ENCODE measurements around the gene ZC3H4. TPM values are rescaled to one million over a fixed set of nuclear protein-coding genes. Genes with fewer than 3 reads are reported as not detected.
A peak's percentile ranks its signal among the peaks of the same experiment; 100 is the strongest.

Gene ZC3H4
- total RNA-seq, 1 donor from 2014 or later = 94.7 TPM

DNA sequence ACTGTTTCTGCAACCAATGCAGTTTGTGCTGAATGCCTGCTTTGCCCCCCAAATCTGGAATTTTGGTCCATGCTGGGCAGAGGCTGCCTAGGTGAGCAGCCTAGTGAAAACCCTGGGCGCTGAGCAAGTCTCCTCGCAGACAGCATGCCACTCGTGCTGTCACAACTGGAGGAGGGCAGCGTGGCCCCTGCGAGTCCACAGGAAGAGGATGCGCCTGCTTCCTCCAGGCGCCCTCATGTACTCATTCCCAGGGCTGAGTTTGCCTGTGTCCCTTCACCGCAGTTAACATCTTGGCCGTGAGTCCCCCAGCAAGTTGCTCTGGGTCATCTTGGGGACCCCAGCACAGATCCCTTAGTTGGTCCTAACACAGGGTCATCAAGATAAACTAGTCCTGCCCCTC is 39.0 kb downstream of the ZC3H4 start:
- TF ChIP-seq, protein P1, sequence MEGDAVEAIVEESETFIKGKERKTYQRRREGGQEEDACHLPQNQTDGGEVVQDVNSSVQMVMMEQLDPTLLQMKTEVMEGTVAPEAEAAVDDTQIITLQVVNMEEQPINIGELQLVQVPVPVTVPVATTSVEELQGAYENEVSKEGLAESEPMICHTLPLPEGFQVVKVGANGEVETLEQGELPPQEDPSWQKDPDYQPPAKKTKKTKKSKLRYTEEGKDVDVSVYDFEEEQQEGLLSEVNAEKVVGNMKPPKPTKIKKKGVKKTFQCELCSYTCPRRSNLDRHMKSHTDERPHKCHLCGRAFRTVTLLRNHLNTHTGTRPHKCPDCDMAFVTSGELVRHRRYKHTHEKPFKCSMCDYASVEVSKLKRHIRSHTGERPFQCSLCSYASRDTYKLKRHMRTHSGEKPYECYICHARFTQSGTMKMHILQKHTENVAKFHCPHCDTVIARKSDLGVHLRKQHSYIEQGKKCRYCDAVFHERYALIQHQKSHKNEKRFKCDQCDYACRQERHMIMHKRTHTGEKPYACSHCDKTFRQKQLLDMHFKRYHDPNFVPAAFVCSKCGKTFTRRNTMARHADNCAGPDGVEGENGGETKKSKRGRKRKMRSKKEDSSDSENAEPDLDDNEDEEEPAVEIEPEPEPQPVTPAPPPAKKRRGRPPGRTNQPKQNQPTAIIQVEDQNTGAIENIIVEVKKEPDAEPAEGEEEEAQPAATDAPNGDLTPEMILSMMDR (IDR thresholded peaks at IDR 0.05; ENCODE audit: unreplicated experiment) = no peak
- no peaks in the 10 kb centered on the region for H3K9me3 Mint-ChIP-seq (ENCODE audit: low read depth)
- DNase-seq (ENCODE audit: low spot score, unreplicated experiment) = no peak
- H3K4me1 Mint-ChIP-seq (ENCODE audit: low read depth) = no peaks in the 10 kb centered on the region
- H3K4me3 Mint-ChIP-seq (ENCODE audit: low read depth) = no peak overlapping the region
- no peak overlapping the region for H3K27ac Mint-ChIP-seq
- peaks cover 21% of the 10 kb centered on the region for H3K36me3 Mint-ChIP-seq (ENCODE audit: insufficient read depth)
- H3K27me3 Mint-ChIP-seq = no peaks in the 10 kb centered on the region

DNA sequence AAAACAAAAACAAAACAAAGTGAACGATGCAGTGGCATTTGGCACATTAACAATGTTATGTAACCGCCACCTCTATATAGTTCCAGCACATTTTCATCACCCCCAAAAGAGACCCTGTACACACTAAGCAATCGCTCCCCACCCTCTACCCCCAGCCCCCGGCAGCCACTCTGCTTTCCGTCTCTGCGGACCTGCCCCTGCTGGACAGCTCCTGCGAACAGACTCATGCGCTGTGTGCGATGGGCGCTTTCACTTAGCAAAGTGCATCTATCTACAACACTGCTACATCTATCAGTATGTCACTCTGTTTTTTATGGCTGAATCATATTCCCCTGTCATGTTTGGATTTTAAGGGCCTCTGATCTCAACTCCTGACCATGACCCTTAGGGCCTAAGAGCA is 40.0 kb downstream of the ZC3H4 start:
- Mint-ChIP-seq H3K4me1 (ENCODE audit: low read depth) (no peaks in the 10 kb centered on the region), H3K4me3 (ENCODE audit: low read depth) (no peak overlapping the region), H3K27me3 (no peaks in the 10 kb centered on the region), H3K36me3 (ENCODE audit: insufficient read depth) (peaks cover 19% of the 10 kb centered on the region), H3K27ac (peak overlapping the region; percentile 16), H3K9me3 (ENCODE audit: low read depth) (no peaks in the 10 kb centered on the region)
- DNase-seq (ENCODE audit: low spot score, unreplicated experiment) = no peak
- TF ChIP-seq, protein P1 (IDR thresholded peaks at IDR 0.05; ENCODE audit: unreplicated experiment) = no peak

DNA sequence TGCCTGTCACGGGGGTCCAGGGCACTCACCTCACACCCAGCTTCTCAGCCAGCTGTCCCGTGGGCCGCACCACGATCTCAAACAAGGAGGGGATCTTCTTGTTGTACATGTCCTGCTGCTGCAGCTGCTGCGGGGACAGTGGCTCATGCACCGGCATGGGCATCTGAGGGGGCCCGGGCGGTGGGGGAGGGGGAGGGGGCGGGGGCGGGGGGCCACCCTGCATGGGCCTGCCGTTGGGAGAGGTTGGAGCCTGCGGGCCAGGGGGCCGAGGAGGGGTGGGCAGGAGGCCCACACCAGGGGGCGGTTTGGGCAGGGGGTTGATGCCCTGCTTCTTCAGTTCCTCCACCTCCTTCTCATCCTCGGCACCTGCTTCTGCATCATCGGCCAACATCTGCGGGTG is 41.3 kb downstream of the ZC3H4 start:
- H3K36me3 Mint-ChIP-seq (ENCODE audit: insufficient read depth) = peaks cover 19% of the 10 kb centered on the region
- TF ChIP-seq, protein P1 (IDR thresholded peaks at IDR 0.05; ENCODE audit: unreplicated experiment) = no peak
- no peaks in the 10 kb centered on the region for H3K4me1 Mint-ChIP-seq (ENCODE audit: low read depth)

DNA sequence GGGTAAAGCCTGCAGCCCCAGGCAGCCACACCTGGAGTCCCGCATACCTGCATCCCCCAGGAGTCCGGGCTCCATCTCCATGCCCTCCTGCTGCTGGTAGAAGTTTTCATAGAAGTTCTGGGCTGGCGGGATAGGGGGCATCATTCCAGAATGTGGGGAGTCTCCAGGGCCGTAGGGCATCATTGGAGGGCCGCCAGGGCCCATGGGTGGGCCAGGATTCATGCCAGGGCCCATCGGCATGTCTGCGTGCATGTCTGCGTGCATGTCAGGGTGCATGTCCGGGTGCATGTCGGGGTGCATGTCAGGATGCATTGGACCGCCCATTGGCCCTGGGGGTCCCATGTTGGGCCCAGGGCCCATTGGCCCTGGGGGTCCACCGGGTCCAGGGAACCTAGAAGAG is 41.8 kb downstream of the ZC3H4 start:
- Mint-ChIP-seq H3K27ac (no peak overlapping the region), H3K4me3 (ENCODE audit: low read depth) (no peak overlapping the region), H3K9me3 (ENCODE audit: low read depth) (no peaks in the 10 kb centered on the region), H3K4me1 (ENCODE audit: low read depth) (no peaks in the 10 kb centered on the region), H3K36me3 (ENCODE audit: insufficient read depth) (peaks cover 19% of the 10 kb centered on the region), H3K27me3 (no peaks in the 10 kb centered on the region)
- TF ChIP-seq, protein P1 (IDR thresholded peaks at IDR 0.05; ENCODE audit: unreplicated experiment) = no peak
- DNase-seq (ENCODE audit: low spot score, unreplicated experiment) = no peak

More for the DNA sequence above, 41.3 kb downstream of the ZC3H4 start:
- H3K4me3 Mint-ChIP-seq (ENCODE audit: low read depth) = no peak overlapping the region
- no peak for DNase-seq (ENCODE audit: low spot score, unreplicated experiment)
- H3K27me3 Mint-ChIP-seq = no peaks in the 10 kb centered on the region
- H3K27ac Mint-ChIP-seq = no peak overlapping the region
- no peaks in the 10 kb centered on the region for H3K9me3 Mint-ChIP-seq (ENCODE audit: low read depth)

DNA sequence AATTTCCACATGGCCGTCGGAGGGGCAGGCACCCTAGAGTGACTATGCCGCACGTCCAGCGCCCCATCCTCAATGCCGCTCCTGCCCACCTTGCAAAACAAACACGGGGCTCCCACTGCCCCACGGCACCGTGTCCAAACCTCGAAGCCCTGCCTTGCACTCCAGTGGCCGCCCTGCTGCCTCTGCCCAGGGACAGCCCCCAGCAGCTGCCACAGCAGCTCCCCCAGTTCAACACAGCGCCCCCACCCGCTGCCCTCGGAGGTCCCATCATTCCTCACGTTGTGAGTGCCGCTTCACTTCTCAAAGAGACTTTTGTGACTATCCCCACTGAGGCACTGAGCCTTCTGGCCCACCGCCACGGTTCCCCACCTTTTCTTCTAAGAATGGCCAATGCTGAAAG is 42.8 kb downstream of the ZC3H4 start:
- DNase-seq (ENCODE audit: low spot score, unreplicated experiment) = no peak
- Mint-ChIP-seq H3K4me3 (ENCODE audit: low read depth) (no peak overlapping the region), H3K27ac (peak overlapping the region; percentile 63), H3K4me1 (ENCODE audit: low read depth) (no peaks in the 10 kb centered on the region), H3K36me3 (ENCODE audit: insufficient read depth) (peaks cover 15% of the 10 kb centered on the region), H3K27me3 (no peaks in the 10 kb centered on the region), H3K9me3 (ENCODE audit: low read depth) (no peaks in the 10 kb centered on the region)
- TF ChIP-seq, protein P1 (IDR thresholded peaks at IDR 0.05; ENCODE audit: unreplicated experiment) = no peak

Data from progenitor cell of endocrine pancreas (in vitro differentiated cells).